ENCODE measurements around the gene NRXN3. TPM values are rescaled to one million over a fixed set of nuclear protein-coding genes. Genes with fewer than 3 reads are reported as not detected.

The NRXN3 gene
- total RNA-seq, 1 donor from 2014 or later: 1.0 TPM

DNA sequence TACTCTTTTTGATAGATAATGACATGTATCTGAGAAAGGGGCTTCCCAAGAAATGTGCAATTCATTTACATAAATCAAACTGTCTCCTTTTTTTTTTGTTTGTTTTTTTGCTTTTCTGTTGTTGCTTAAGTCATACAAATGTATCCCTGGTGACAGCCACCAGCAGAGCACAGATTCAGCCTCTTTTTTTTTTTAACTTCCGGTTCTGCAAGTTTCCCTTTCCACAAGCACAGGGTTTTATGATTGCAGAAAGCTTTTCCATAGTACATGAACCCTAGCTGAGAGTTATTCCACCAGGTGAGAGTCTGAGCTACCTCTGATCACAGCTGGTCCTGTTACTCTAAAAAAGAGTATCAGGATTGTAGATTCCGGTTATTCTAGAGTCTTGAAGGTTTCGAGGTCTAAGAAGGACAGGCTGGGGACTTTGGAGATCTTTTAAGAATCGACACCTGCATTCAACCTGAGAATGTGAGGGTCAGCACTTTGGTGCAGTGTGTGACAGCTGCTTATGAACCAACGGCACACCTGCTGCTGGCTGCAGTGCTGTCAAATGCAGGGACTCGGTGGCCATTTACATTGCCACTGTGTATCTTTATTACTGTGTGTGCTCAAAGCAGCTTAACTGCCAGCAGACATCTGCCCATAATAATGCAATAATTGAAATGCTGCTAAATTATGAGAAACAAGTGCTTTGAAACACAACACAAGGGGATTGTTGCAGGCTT, 551.7 kb downstream of the NRXN3 start:
- ATAC-seq (no peak), DNase-seq (no peak)
- intact Hi-C loops (cut with micrococcal nuclease): no loop called here

DNA sequence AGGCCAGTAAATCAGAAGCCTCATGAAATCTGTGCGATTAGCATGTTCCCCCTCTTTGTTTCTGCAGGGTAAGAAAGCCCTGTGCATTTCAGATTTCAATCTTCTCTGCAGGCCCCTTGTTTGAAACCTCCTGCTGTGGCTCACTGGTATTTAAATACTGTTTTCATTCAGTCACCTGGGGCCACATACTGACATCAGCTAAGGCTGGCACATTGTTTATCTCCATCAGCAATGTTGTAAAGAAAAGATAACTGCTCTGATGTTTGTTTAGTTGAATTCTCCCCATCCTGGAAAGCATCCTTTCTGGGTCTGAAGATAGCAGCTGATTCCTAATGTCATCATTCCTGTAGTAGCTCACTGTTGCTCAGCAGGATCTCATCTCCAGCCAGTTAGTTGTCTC, 554.9 kb downstream of the NRXN3 start:
- intact Hi-C loops (cut with micrococcal nuclease): no loop called here
- DNase-seq (no peak), ATAC-seq (no peak)

DNA sequence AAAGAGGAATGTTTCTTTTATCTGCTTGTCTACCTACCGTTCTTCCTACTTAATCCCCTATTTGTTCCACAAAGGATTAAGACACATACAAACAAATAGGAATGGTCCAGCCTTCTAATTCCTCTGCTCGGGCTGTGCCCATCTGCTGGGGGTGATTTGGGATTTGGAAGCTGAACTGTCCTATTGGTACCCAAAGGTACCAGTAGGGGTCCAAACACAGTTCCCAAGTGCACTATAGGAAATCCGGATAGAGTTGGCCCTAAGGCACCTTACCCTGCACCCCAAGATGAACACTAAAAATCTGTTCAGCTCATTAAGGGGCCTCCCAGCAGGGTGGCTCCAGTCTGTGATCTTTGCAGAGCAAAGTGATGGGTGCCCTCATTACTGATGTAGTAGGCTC, 566.9 kb downstream of the NRXN3 start:
- DNase-seq (no peak), ATAC-seq (no peak)
- intact Hi-C loops (cut with micrococcal nuclease): no loop called here

DNA sequence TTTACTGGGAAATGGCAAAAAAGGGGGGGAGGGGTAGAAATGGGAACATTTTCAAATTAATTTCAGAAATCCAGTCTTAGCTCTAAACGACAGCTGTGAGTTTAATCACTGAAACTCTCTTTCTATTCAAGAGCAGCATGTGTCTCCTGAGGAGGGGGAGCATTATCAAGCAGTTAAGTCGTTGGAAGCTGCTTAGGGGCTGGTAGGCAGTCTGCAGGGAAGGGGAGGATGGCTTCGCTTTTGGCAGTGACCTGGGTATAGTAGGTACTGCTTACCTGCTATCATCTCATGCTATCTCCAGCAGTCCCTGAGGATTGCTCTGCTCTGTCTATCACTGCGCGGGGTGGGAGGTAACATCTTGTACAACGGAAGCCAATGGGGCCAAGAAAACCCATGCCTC, 567.4 kb downstream of the NRXN3 start:
- ATAC-seq (no peak), DNase-seq (no peak)
- intact Hi-C loops (cut with micrococcal nuclease): no loop called here

DNA sequence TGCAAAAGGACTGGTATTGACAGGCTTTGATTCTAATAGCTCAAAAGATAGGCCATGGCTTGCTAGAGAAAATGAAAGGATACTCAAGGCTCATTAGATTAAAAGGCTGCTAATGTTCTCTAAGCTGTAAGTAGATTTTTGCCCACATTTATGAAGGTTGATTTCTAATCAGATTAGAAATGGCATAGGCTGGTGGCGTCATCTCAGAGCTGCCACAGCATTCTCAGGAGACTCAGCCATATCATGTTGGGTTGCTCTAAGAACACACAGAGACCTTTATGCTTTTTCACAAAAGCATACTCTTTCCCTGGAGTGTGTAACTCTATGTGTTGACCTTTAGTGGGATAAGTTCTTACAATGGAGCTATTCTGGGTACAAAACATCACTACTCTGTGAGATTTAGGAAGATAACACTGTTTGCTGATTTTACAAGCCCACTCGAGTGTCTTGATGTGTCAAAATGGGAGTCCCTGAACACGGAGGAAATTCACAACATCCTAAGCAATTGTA, 576.0 kb downstream of the NRXN3 start:
- intact Hi-C loops (cut with micrococcal nuclease): no loop called here
- DNase-seq: no peak
- no peak for ATAC-seq

DNA sequence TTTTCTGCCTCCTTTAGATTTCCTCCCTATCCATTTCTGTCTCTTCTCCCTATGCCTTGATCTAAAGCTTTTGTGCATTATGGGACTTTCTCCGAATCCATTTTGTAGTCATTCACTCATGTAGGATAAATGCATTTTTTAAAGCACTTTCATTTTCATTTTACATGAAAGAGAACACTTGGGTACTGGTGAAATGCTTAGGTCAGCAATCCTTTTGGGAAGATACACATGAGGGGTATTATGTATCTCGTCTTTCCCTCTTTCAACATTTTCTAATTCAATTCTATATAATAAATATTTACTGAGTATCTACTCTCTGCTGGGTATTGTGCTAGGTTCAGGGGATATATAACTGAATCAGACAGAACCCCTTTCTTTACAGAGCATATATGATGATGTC, 577.6 kb downstream of the NRXN3 start:
- intact Hi-C loops (cut with micrococcal nuclease): no loop called here
- DNase-seq: no peak
- no peak for ATAC-seq

DNA sequence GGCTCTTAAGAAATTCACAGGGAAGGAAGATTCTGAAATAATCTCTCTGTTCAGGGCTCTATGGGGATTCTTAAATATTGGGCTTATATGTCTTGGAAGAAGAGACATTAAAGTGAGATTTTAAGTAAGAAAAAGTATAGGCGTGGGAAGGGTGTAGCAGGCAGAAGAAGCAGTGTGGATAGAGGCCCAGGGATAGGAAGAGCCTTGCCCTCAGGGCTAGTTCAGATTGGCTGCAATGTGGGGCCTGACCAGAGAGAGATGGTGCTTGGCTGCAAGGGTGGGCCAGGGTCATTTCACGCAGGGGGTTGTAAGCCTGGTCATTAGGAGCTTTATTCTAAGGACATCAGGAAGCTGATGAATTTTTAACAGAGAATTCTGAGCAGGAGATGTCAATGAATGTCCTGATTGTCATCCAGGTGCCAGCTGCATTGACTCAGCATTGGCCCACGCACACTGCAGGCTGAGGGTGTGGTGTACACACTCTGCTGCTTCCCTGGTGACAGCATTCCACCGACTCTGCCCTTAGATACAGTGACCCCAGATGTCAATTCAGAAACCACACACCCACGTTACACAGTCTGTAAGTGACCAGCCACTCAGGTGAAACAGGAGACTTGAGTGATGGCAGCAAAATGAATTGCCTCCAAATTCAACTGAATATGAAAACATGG, 582.5 kb downstream of the NRXN3 start:
- no peak for ATAC-seq
- intact Hi-C loops (cut with micrococcal nuclease): no loop called here
- no peak for DNase-seq

DNA sequence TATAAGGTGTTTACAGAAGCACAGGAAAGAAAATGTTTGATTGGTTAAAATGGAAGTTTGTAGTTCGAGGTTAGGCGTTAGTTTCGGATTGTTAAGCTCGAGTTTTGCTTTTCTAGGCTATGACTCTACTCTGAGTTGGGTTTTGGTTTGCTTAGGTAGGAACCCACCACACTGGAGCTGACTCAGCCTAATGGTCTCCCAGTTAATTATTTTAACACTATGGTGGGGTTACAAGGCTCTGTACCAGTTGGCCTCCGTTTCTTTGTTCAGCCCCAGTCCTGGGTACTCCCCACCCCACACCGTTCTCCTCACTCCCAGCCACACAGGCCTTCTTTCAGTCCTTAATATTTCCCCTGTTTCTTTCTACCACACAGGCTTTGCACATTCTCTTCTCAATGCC, 583.9 kb downstream of the NRXN3 start:
- intact Hi-C loops (cut with micrococcal nuclease): no loop called here
- no peak for ATAC-seq
- DNase-seq: no peak

DNA sequence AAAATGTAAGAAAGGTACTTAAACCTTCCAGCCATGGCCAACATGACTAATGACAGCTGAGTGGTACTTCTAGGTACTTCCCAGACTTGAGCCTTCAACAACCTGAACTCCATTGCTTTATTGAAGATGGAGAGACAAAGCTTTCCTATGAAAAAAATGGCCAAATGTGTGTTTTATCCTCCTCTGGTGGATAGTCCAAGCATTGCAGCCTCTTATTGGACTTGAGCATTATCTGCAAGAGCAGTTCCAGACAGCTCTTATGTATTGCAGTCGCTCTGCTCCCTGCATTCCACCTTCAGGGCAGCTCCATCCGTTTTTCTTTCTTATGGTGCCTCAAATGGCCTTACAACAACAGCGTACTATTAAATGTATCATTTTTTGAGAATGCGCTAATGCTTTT, 588.2 kb downstream of the NRXN3 start:
- ATAC-seq: no peak
- intact Hi-C loops (cut with micrococcal nuclease): no loop called here
- DNase-seq: no peak

DNA sequence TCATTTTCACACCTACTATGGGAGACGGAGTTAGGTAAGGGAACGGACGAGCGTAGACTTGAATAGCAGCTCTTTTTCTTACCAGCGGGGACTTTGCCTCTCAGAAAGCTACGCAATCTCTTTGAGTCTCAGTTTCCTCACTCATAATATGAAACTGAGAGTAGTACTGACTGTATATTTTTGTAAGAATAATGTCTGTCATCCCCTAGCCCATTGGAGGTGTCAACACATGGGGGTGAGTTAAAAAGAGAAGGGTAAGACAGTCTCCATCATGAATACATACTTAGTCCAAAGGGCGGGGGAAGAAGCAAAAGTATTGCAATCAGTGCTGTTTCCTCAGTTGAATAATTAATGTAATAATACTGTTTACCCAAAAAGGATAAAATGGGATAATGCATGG, 592.2 kb downstream of the NRXN3 start:
- DNase-seq: no peak
- no peak for ATAC-seq
- intact Hi-C loops (cut with micrococcal nuclease): no loop called here

DNA sequence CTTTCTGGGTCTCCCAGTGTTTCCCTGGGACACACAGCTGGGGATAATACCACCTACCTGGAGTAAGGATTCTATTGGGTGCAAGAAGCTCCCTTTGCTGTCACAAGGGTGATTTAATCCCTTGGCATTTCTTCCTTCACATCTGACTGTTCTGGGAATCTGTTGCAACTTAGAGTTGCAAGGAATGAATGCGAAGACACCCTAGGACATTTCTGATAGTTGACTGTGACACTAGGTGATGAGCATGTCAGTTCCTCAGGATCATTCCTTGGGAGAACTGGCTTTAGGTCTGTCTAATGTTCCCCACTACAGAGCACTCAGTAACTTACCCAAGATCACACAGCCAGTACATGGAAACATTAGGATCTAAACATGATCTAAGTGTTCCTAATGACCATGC, 593.6 kb downstream of the NRXN3 start:
- DNase-seq (no peak), ATAC-seq (no peak)
- intact Hi-C loops (cut with micrococcal nuclease): no loop called here

DNA sequence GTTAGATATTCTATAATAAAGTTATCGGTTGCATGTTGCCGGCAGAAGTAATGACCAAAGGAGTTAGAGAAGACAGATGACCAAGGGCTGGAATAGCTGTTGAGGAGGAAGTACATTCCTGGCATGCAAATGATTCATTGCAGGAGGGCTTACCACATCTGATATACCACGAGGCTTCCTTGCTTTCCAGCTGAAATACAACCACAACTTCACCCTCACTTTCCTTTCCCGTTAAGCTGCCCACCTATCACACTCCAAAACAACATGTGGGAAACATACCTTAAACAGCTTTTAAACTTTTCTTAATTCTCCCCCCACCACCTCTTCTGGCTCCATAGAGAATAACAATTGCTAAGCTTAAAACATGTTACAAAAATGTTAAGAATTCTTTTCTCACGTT, 594.1 kb downstream of the NRXN3 start:
- intact Hi-C loops (cut with micrococcal nuclease): no loop called here
- DNase-seq: no peak
- no peak for ATAC-seq

DNA sequence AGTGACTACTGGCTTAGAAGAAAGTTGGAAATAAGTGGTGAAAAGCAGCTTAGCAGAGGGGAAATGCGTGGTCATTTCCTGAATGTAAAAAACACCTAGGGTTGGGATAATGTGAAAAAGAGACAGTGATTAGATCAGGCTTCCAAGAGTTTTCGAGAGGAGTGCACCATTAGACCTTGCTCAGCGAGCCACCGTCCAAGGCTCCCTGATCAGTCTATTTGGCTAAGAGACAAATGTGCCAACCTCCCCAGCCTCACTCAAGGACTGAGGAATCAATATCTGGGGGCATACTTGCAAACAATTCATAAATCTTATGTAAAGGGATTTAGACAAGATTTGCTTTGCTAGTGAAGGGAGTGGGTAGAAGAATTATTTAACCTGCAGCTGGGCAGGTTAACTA, 594.5 kb downstream of the NRXN3 start:
- intact Hi-C loops (cut with micrococcal nuclease): no loop called here
- no peak for DNase-seq
- ATAC-seq: no peak

DNA sequence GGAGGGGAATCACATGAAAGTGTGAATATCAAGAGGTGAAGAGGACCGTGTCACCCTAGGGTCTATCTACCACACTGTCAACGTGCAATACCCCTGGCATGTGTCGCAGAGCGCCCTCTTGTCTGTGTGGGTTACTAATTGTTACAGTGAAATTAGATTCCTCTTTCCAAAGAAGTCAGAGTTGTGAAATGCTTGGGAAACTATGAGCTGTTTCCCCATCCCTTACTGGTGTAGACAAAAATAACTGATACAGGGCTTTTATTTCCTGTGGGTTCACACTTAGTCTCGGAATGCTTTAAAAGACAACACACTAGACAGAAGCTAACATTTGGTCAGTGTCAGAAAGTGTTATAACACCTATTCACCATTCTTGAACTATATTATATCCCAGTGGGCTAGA, 597.3 kb downstream of the NRXN3 start:
- no peak for ATAC-seq
- intact Hi-C loops (cut with micrococcal nuclease): no loop called here
- DNase-seq: no peak

DNA sequence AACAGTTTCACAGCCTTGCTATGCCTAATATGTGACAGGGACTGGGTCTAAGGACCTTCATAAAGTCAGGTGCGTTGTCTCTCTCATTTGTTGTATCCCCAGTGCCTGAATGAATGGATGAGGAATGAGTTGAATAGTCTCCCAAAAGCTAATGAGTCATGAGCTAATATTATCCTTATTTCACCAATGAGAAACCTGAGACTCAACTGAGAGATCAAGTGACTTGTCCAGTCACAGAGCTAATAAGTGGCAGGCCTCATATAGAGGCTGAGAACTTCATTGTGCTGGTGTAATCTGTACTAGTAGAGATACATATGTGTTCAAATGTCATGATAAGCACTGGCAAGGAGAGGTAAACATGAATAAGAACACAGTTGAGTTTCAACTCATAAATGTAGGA, 612.4 kb downstream of the NRXN3 start:
- no peak for ATAC-seq
- intact Hi-C loops (cut with micrococcal nuclease): no loop called here
- no peak for DNase-seq

DNA sequence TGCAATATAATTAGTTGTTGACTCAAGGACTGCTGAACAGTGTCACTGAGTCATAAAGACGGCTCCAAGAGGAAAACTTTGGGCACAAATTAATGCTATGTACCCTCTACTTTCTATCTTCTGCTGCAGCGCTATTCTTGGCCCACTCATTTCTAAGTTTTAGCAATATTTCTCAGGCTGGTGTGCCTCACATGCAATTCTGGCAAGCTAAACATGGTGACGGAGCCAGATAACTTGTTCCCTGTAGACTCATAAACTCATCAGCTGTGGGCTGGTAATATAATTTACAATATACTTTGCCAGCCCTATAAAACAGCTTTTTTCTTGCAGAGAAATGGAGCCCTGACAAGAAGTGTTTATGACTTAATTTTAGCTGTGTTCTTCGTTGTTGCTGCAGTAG, 615.1 kb downstream of the NRXN3 start:
- DNase-seq (no peak), ATAC-seq (no peak)
- intact Hi-C loops (cut with micrococcal nuclease): no loop called here

DNA sequence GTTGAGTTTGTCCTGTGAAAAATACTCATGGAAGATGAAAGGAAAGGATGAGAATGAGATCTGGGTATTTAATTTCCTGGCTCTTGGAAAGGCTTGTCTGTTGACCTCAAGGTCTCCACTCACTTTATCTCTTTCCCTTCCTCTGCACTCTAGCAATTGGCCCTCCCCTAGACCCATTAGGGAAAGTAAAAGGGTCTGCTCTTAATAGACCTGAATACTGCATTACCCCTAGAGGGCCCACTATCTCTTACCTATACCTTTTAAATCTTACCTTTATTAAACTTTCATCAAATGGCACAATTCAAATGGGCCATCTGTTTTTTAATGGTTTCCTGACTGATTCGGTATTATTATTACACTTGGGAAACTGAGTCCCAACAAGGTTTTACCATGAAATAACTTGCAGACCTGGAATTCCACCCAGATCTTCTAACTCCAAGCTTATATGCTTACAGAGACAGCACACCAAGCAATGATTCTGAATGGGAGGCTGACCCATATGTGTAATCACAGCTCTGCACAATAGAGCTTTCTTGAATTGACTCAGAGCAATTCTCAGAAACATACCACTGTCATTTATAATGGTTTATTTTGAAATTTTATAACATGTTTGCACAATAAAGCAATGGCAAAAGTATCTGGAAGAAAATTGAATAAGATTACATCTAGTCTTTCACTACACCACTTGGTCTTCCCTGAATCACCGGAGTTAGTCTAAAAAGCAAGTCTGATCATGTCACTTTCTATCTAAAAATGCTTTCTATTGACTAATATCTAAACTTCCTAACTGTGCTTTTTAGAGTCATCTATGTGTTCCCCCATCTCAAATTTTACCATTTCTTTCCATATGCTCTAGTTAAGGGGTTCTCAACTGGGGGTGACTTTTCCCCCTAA, 618.5 kb downstream of the NRXN3 start:
- no peak for DNase-seq
- intact Hi-C loops (cut with micrococcal nuclease): no loop called here
- ATAC-seq: no peak

DNA sequence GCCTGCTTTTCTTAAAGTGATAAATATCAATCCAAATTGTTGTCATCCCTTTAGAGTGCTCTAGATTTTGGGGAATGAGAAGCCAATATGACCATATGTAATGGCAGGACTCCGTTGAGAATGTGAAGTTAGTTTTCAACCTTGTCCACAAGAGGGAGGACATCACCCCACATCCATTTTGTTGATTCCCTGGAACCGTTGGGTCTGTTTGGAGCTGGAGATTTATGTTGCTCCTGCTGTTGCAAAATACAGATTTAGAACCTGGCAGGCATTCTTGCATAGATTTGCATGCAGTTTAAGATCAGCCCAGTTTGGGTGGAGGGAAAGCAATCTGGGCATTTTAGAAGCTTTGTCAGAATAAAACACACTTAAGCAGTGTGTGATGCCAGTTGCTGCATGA, 620.1 kb downstream of the NRXN3 start:
- DNase-seq: no peak
- intact Hi-C loops (cut with micrococcal nuclease): no loop called here
- ATAC-seq: no peak

DNA sequence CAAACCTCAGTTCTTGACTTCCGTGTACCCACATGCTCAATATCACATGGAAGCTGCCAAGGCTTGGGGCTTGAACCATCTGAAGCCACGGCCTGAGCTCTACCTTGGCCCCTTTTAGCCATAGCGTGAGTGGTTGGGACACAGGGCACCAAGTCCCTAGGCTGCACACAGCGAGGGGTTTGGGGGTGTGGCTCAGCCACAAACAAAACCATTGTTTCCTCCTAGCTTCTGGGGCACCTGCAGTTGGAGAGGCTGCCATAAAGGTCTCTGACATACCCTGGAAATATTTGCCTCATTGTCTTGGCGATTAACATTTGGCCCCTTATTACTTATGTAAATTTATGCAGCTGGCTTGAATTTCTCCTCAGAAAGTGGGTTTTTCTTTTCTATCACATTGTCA, 628.6 kb downstream of the NRXN3 start:
- DNase-seq (no peak), ATAC-seq (no peak)
- intact Hi-C loops (cut with micrococcal nuclease): no loop called here

DNA sequence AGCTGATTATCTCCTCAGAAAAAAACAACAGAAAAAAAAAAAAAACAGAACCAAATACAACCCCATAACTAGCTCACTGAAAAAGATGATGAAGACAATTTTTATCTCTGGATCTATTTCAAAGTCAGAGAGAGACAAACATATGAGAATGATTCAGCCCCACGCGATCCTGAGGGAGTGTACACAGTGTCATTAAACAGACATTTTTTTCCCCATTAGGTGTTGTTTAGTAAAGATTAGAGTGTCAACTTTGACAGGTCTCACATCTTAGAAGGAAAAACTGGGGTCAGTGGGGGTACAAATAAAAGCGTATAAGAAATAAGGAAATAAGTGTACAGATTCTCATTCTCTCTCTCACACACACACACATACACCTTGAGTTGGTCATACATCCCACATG, 635.4 kb downstream of the NRXN3 start:
- DNase-seq: no peak
- no peak for ATAC-seq
- intact Hi-C loops (cut with micrococcal nuclease): no loop called here

Data from left ventricle myocardium superior (tissue), 1 donor.